Esophagus mucosa (tissue), 1 donor: Measurements from ENCODE around the gene EPM2AIP1. TPM values are rescaled to one million over a fixed set of nuclear protein-coding genes. Genes with fewer than 3 reads are reported as not detected.

Experiments used
- ATAC-seq: fragments of 200-7000 bp; cut with Tn5 transposase; one replicate; pipeline ENCODE4 v1.9.1; 2020
- total RNA-seq: library from RNA; stranded (reverse); gene quantifications from one replicate; pipeline ENCODE4 v1.2.4, GENCODE V29; 2023
- donor health status: DM: yes; HTN: yes; CAD: no.

The EPM2AIP1 gene
- total RNA-seq, 1 donor from 2014 or later = 8.5 TPM

- ATAC-seq = peak; percentile 59
Observed at GRCh38 chr3:36944641-36945270, 48.2 kb downstream of the EPM2AIP1 start, which contains the start of gene TRANK1. TSS of gene TRANK1 (minus strand) at chr3:36945054. CDS start at chr3:36944809, 245 bp downstream.

DNA sequence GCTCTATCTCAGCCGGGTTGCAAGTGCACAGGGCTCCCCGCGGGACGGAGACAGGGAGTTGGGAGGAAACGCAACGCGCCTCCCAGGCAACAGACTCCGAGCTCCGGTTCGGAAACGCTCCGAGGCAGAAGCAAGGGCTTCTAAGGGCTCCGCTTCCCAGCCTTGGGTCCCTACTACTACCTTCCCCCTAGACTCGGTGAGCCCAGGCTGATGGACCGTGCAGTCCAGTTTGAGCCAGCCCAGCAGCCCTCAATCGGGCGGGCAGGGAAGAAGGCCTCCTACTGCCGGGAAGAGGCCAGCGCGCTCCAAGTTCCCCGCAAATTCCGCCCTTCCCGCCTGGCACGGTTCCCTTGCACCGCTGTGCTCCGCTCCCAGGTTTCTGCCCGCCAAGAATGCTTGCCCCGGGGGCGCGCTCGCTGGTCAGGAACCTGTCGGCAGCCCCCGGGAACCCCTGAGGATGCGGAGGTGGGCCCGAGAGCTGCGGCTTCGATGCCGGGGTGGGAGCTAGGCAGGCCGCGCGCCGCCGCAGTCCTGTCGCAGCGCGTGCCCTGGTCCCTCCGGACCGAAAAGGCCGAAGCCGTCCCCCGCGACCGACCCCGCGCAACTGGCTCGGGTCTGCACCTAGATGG, 48.8 kb downstream of the EPM2AIP1 start:
- peak; percentile 53 for ATAC-seq

DNA sequence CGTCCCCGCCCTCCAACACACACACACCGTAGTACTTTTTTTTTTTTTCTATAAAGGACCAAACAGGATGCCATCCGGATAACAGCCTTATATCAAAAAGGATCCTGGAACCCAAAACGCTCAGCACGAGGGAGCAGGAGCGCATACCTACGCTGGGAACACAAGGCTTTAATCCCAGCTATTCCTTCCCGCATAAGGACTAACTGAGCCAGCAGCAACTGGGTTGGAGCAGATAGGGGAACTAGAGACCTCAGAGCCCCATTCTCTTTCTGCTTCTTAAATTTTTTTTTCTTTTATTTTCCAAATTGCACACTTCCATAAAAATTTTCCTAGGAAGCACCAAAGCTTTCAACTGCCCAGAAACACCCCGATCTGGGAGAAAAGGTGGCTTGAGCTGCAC, 49.3 kb downstream of the EPM2AIP1 start:
- no peak for ATAC-seq

GRCh38 chr3:36942638-36943248, 50.2 kb downstream of the EPM2AIP1 start:
- ATAC-seq = no peak

DNA sequence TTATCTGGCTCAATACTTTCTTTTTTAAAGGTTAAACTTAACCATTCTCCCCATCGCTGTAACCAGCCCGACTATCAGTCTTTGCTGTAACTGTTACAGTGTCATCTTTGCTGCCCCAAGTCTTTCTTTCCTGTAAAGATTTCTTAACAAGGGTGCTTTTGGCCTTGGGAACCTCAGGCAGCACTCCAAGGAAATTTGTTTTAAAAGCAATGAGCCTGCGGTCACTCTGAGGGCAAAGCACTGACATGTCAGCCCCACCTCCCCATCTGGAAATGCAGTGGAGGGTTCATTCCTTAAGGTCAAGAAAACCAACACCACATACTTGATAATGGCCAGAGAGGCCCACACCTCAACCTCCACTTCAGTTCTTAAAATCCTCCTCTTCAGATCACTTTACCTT, 51.3 kb downstream of the EPM2AIP1 start:
- no peak for ATAC-seq

GRCh38 chr3:36941162-36941561, 51.8 kb downstream of the EPM2AIP1 start:
- ATAC-seq = no peak

GRCh38 chr3:36937492-36937891, 55.4 kb downstream of the EPM2AIP1 start:
- no peak for ATAC-seq

Other genes starting within 250 kb of the EPM2AIP1 start
- 0.04 TPM for gene DCLK3, start 228.6 kb downstream of the EPM2AIP1 start, total RNA-seq
- 4.3 TPM for gene TRANK1, start 48.1 kb downstream of the EPM2AIP1 start, total RNA-seq
- gene MLH1, start 387 bp upstream of the EPM2AIP1 start, total RNA-seq = 17.0 TPM
- 67.3 TPM for gene LRRFIP2, start 181.5 kb upstream of the EPM2AIP1 start, total RNA-seq